ENCODE data around the gene ARL8B. TPM values are rescaled to one million over a fixed set of nuclear protein-coding genes. Genes with fewer than 3 reads are reported as not detected.

ARL8B gene
- total and polyA plus RNA-seq, 2 donors (not counting 1 experiment from before 2014, with no cell fraction given): 14.5 to 67.3 TPM

DNA sequence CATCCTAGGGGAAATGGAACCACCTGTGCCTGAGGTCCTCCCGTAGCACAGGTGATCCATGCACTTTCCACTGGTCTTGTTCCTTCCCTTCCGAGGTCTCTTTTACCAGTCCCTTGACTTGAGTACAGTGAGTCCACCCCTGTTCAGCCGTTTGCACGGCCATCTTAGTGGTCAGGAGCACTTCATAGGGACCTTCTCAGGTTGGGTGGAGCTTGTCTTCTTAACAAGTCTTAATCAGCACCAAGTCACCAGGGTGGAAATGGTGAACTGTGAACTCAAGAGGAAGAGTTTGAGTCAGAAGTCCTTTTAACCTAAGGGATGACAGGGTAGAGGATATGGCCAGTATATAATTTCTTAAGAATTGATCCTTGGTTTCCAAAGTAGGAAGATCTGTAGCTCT, 21.4 kb downstream of the ARL8B start:
- H3K4me3 Mint-ChIP-seq: no peak overlapping the region
- ChIA-PET POLR2A (no interaction called here), CTCF (no interaction called here)
- no peak overlapping the region for H3K9ac ChIP-seq (ENCODE audit: low read length)
- H3K27ac ChIP-seq (ENCODE audit: low read length in 2 of 2): no peak overlapping the region
- no peaks in the 10 kb centered on the region for H3K27me3 ChIP-seq (replicated peaks in 1 of 4; ENCODE audit: control extremely low read depth in 1 of 4, control insufficient read depth in 3 of 4, insufficient read depth in 4 of 4, low read length in 3 of 4)
- peaks cover 4 to 27% (median 11%) of the 10 kb centered on the region in 3 donors for H3K9me3 ChIP-seq (ENCODE audit: control extremely low read depth in 1 of 3, control insufficient read depth in 2 of 3, insufficient read depth in 1 of 3, low read length in 2 of 3)
- no peak overlapping the region for H3K4me2 ChIP-seq (replicated peaks; ENCODE audit: low read depth, low read length, poor library complexity, severe bottlenecking)
- H3K4me3 ChIP-seq (ENCODE audit: control extremely low read depth in 1 of 5, extremely low read depth in 1 of 5, insufficient read depth in 1 of 5, low read depth in 2 of 5, low read length in 4 of 5): no peak overlapping the region
- no peak overlapping the region for H3K27ac Mint-ChIP-seq
- peaks cover 100% of the 10 kb centered on the region for H3K79me2 ChIP-seq (ENCODE audit: control insufficient read depth, insufficient read depth, low read length)
- H3K36me3 ChIP-seq (replicated peaks in 1 of 2; ENCODE audit: control extremely low read depth in 1 of 2, control insufficient read depth in 1 of 2, extremely low read depth in 1 of 2, insufficient read depth in 2 of 2, low read length in 1 of 2): peaks cover 0 to 9% of the 10 kb centered on the region in 2 experiments
- no peak overlapping the region for H2AFZ ChIP-seq (ENCODE audit: insufficient read depth, low read depth, low read length, poor library complexity, severe bottlenecking)
- intact Hi-C loops (cut with micrococcal nuclease): no loop called here
- TF ChIP-seq EZH2 (IDR thresholded peaks at IDR 0.05; ENCODE audit: borderline replicate concordance, insufficient read depth, low read depth, low read length, poor library complexity, severe bottlenecking): no peak
- TF ChIP-seq CTCF (IDR thresholded peaks at IDR 0.05): no peak
- H4K20me1 ChIP-seq (ENCODE audit: control insufficient read depth, insufficient read depth, low read length, poor library complexity, severe bottlenecking): peaks cover 82% of the 10 kb centered on the region
- H3K4me1 Mint-ChIP-seq: peaks cover 70% of the 10 kb centered on the region
- ATAC-seq (ENCODE audit: low read depth) (no peak), DNase-seq (no peak)
- peaks cover 9% of the 10 kb centered on the region for H3K9me3 Mint-ChIP-seq (ENCODE audit: insufficient read depth)
- 100% methylated on average over 3 of the region's 4 CpGs for WGBS (ENCODE audit: insufficient coverage)
- peaks cover 26% of the 10 kb centered on the region in 2 donors for H3K4me1 ChIP-seq (ENCODE audit: control insufficient read depth in 2 of 2, insufficient read depth in 2 of 2, low read length in 2 of 2)
- no peaks in the 10 kb centered on the region for H3K27me3 Mint-ChIP-seq

DNA sequence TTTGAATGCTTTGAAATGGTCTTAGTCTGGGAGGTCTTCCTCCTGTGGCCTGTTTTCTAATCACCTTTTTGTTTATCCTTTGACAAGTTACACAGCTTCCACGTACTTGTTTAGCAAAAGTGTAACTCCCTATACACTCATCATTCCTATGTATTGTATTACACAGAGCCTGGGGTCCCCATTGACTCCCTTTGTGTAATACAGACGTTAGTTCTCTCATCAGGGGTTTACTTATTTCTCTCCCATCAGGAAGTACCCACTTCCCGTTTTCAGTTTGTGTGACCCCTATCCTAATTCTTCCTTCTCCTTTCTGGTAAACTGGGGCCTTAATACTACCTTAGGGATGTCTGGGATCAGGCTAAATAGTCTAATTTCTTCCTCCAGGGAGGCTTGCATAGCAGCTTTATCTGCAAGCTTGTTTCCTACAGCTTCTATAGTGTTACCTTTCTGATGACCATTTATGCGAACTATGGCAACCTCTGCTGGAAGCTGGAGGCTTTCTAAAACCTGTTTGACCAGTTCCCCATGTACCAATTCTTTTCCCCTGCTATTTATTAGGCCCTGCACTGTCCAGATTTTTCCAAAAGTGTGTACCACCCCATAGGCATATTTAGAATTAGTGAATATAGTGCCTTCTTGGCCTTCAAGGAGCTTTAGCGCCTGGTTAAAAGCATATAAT, 22.4 kb downstream of the ARL8B start:
- H2AFZ ChIP-seq (ENCODE audit: insufficient read depth, low read depth, low read length, poor library complexity, severe bottlenecking): no peak overlapping the region
- intact Hi-C loops (cut with micrococcal nuclease): no loop called here
- peaks cover 4 to 27% (median 11%) of the 10 kb centered on the region in 3 donors for H3K9me3 ChIP-seq (ENCODE audit: control extremely low read depth in 1 of 3, control insufficient read depth in 2 of 3, insufficient read depth in 1 of 3, low read length in 2 of 3)
- Mint-ChIP-seq H3K4me1 (peaks cover 69% of the 10 kb centered on the region), H3K27ac (no peak overlapping the region), H3K27me3 (no peaks in the 10 kb centered on the region), H3K4me3 (no peak overlapping the region), H3K9me3 (ENCODE audit: insufficient read depth) (peaks cover 8% of the 10 kb centered on the region)
- no peak for DNase-seq
- POLR2A ChIA-PET: no interaction called here
- no peak overlapping the region for H3K27ac ChIP-seq (ENCODE audit: low read length in 2 of 2)
- ATAC-seq (ENCODE audit: low read depth): no peak
- no peak overlapping the region for H3K4me3 ChIP-seq (ENCODE audit: control extremely low read depth in 1 of 5, extremely low read depth in 1 of 5, insufficient read depth in 1 of 5, low read depth in 2 of 5, low read length in 4 of 5)
- WGBS (ENCODE audit: insufficient coverage): no CpG with 5 or more reads among the region's 5 CpGs
- no peaks in the 10 kb centered on the region for H3K27me3 ChIP-seq (replicated peaks in 1 of 4; ENCODE audit: control extremely low read depth in 1 of 4, control insufficient read depth in 3 of 4, insufficient read depth in 4 of 4, low read length in 3 of 4)
- peaks cover 0 to 9% of the 10 kb centered on the region in 2 experiments for H3K36me3 ChIP-seq (replicated peaks in 1 of 2; ENCODE audit: control extremely low read depth in 1 of 2, control insufficient read depth in 1 of 2, extremely low read depth in 1 of 2, insufficient read depth in 2 of 2, low read length in 1 of 2)
- H3K9ac ChIP-seq (ENCODE audit: low read length): no peak overlapping the region
- peaks cover 100% of the 10 kb centered on the region for H3K79me2 ChIP-seq (ENCODE audit: control insufficient read depth, insufficient read depth, low read length)
- TF ChIP-seq EZH2 (IDR thresholded peaks at IDR 0.05; ENCODE audit: borderline replicate concordance, insufficient read depth, low read depth, low read length, poor library complexity, severe bottlenecking) (no peak), CTCF (IDR thresholded peaks at IDR 0.05) (no peak)
- H3K4me2 ChIP-seq (replicated peaks; ENCODE audit: low read depth, low read length, poor library complexity, severe bottlenecking): no peak overlapping the region
- peaks cover 16 to 17% of the 10 kb centered on the region in 2 donors for H3K4me1 ChIP-seq (ENCODE audit: control insufficient read depth in 2 of 2, insufficient read depth in 2 of 2, low read length in 2 of 2)
- peaks cover 91% of the 10 kb centered on the region for H4K20me1 ChIP-seq (ENCODE audit: control insufficient read depth, insufficient read depth, low read length, poor library complexity, severe bottlenecking)
- CTCF ChIA-PET: interaction anchor here (1.1 kb wide), 1 partner anchor 8 kb away, joined by 3 read pairs; no protein-coding TSS in a partner anchor
